ENCODE data around the gene CAAP1. TPM values are rescaled to one million over a fixed set of nuclear protein-coding genes. Genes with fewer than 3 reads are reported as not detected.

The CAAP1 gene
- total RNA-seq, 1 donor from 2014 or later = 33.4 TPM

DNA sequence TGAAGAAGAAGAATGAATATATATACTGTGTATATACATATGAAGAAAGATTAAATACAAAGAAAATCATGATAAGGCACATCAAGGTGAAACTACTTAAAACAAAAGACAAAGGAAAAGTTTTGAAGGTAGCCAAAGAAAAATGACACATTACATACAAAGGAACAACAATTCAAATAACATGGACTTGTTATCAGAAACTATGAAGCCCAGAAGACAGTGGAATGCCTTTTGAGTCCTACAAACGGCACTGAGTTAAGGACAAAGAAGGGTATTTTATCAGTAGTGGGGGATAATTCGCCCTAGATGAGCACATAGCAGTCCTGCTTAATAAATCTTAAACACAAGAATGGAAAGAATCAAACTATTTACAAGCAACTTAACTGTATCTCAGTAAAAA, 77.8 kb downstream of the CAAP1 start:
- no peaks in the 10 kb centered on the region for H3K27me3 ChIP-seq (ENCODE audit: control insufficient read depth, insufficient read depth, low read length)
- no peak overlapping the region for H3K4me3 ChIP-seq (ENCODE audit: low read depth, low read length)
- no peak for DNase-seq (ENCODE audit: low read depth)
- no peak for TF ChIP-seq CTCF (IDR thresholded peaks at IDR 0.05; ENCODE audit: insufficient read depth, low read length, poor library complexity, severe bottlenecking)
- H3K36me3 ChIP-seq (ENCODE audit: control insufficient read depth, insufficient read depth, low read length) = no peaks in the 10 kb centered on the region

DNA sequence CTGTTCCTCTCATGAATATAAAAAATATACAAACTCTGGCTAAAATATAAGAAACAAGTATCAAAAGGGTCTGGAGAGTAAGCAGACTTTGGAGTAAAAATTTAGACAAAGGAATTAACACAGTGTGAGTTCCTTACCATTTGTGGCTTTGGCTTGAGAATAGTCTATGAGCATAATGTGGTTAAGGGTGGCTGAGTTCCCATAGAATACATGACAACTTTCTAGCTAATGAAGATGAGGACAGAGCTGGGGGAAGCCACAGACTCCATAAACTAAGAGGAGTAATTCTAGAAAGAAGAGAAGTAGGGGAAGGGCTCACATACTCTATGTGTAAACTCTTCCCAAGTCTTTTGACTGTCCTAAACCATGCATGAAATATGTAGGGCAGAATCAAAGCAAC, 79.4 kb downstream of the CAAP1 start:
- H3K27me3 ChIP-seq (ENCODE audit: control insufficient read depth, insufficient read depth, low read length) = no peaks in the 10 kb centered on the region
- H3K4me3 ChIP-seq (ENCODE audit: low read depth, low read length) = no peak overlapping the region
- no peaks in the 10 kb centered on the region for H3K36me3 ChIP-seq (ENCODE audit: control insufficient read depth, insufficient read depth, low read length)
- peak; percentile 4 for DNase-seq (ENCODE audit: low read depth)
- no peak for TF ChIP-seq CTCF (IDR thresholded peaks at IDR 0.05; ENCODE audit: insufficient read depth, low read length, poor library complexity, severe bottlenecking)

DNA sequence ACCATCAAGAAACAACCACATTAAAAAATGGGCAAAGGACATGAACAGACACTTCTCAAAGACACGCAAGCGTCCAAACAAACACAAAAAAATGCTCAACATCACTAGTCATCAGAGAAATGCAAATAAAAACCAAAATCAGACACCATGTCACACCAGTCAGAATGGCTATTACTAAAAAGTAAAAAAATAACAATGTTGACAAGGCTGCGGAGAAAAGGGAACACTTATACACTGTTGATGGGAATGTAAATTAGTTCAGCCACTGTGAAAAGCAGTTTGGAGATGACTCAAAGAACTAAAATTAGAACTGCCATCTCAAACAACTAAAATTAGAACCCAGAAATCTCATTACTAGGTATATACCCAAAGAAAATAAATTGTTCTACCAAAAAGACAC, 80.4 kb downstream of the CAAP1 start:
- H3K27me3 ChIP-seq (ENCODE audit: control insufficient read depth, insufficient read depth, low read length) = no peaks in the 10 kb centered on the region
- H3K4me3 ChIP-seq (ENCODE audit: low read depth, low read length) = no peak overlapping the region
- no peak for DNase-seq (ENCODE audit: low read depth)
- TF ChIP-seq CTCF (IDR thresholded peaks at IDR 0.05; ENCODE audit: insufficient read depth, low read length, poor library complexity, severe bottlenecking) = no peak
- no peaks in the 10 kb centered on the region for H3K36me3 ChIP-seq (ENCODE audit: control insufficient read depth, insufficient read depth, low read length)

DNA sequence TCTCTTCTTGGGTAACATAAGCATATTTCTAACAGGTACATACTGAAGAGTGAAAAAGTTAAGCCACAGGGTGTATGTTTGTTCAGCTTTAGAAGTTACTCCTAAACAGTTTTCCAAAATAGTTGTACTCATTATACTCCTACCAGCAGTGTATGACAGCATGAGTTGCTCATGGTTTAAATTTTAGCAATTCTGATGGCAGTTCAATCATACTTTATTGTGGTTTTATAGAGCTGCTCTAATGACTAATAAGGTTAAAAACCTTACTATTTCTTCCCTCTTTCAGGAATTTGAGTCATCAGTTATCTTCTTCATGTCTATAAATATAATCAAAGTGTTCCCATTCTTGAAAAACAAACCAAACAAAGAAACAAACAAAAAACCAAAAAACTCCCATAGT, 81.5 kb downstream of the CAAP1 start:
- Histone ChIP-seq H3K36me3 (ENCODE audit: control insufficient read depth, insufficient read depth, low read length) (no peaks in the 10 kb centered on the region), H3K4me3 (ENCODE audit: low read depth, low read length) (no peak overlapping the region), H3K27me3 (ENCODE audit: control insufficient read depth, insufficient read depth, low read length) (no peaks in the 10 kb centered on the region)
- no peak for TF ChIP-seq CTCF (IDR thresholded peaks at IDR 0.05; ENCODE audit: insufficient read depth, low read length, poor library complexity, severe bottlenecking)
- no peak for DNase-seq (ENCODE audit: low read depth)

GRCh38 chr9:26809795-26810194, 82.8 kb downstream of the CAAP1 start:
- peak; percentile 29 for DNase-seq (ENCODE audit: low read depth)
- H3K27me3 ChIP-seq (ENCODE audit: control insufficient read depth, insufficient read depth, low read length) = no peaks in the 10 kb centered on the region
- TF ChIP-seq CTCF (IDR thresholded peaks at IDR 0.05; ENCODE audit: insufficient read depth, low read length, poor library complexity, severe bottlenecking) = no peak
- H3K36me3 ChIP-seq (ENCODE audit: control insufficient read depth, insufficient read depth, low read length) = no peaks in the 10 kb centered on the region
- H3K4me3 ChIP-seq (ENCODE audit: low read depth, low read length) = no peak overlapping the region

GRCh38 chr9:26807161-26807560, 85.4 kb downstream of the CAAP1 start:
- H3K27me3 ChIP-seq (ENCODE audit: control insufficient read depth, insufficient read depth, low read length) = no peaks in the 10 kb centered on the region
- no peak for TF ChIP-seq CTCF (IDR thresholded peaks at IDR 0.05; ENCODE audit: insufficient read depth, low read length, poor library complexity, severe bottlenecking)
- no peaks in the 10 kb centered on the region for H3K36me3 ChIP-seq (ENCODE audit: control insufficient read depth, insufficient read depth, low read length)
- H3K4me3 ChIP-seq (ENCODE audit: low read depth, low read length) = no peak overlapping the region
- no peak for DNase-seq (ENCODE audit: low read depth)
